Esophagus squamous epithelium (tissue), 5 donors: ENCODE measurements around the gene KIF26A. TPM values are rescaled to one million over a fixed set of nuclear protein-coding genes. Genes with fewer than 3 reads are reported as not detected.

Experiments
- DNase-seq: peaks from one replicate; lab custom pipeline; 2025; lab: John Stamatoyannopoulos, UW
- H3K27ac ChIP-seq, 4 donors: fragments of 200-600 bp; sonication (generic); one replicate each; pipeline ENCODE4 v1.5.1; 2016 to 2019; ENCODE audit warnings: mild to moderate bottlenecking in 1 of 4
- H3K27me3 ChIP-seq, 4 donors: fragments of 200-600 bp; sonication (generic); 1 replicate in 3 of 4; 2 replicates in 1 of 4; pipeline versions ENCODE4 v1.5.1 to v1.6.0; 2017 to 2021; ENCODE audit warnings: antibody characterized with exemption in 1 of 4
- H3K36me3 ChIP-seq, 3 donors: fragments of 200-600 bp; sonication (generic); one replicate each; pipeline ENCODE4 v1.5.1; 2016 to 2019
- H3K4me1 ChIP-seq, 3 donors: fragments of 200-600 bp; sonication (generic); one replicate each; pipeline ENCODE4 v1.5.1; 2017 to 2019
- H3K4me3 ChIP-seq, 4 donors: fragments of 200-600 bp; sonication (generic); 1 replicate in 3 of 4; 2 replicates in 1 of 4; pipeline ENCODE4 v1.5.1; 2016 to 2019; ENCODE audit warnings: mild to moderate bottlenecking in 2 of 4, moderate library complexity in 1 of 4
- H3K9me3 ChIP-seq, 3 donors: fragments of 200-600 bp; sonication (generic); one replicate each; pipeline ENCODE4 v1.5.1; 2016 to 2019
- CTCF ChIP-seq, 6 experiments: fragments of 450-650 bp in 4 of 6; fragments of 200-600 bp in 2 of 6; sonication (generic) in 2 of 6; IDR thresholded peaks; one replicate each; pipeline ENCODE4 v1.5.1; 2016 to 2019; ENCODE audit warnings: antibody characterized with exemption in 6 of 6, mild to moderate bottlenecking in 4 of 6, moderate library complexity in 4 of 6
- POLR2A ChIP-seq, 4 donors: fragments of 450-650 bp; IDR thresholded peaks; one replicate each; pipeline ENCODE4 v1.6.1; 2017; ENCODE audit warnings: antibody characterized with exemption in 4 of 4, mild to moderate bottlenecking in 4 of 4, moderate library complexity in 3 of 4
- WGBS, 2 donors: methylation state at CpG; one replicate each; pipeline ENCODE4 v1.1.5; 2018; 5-methylcytosine and 5-hydroxymethylcytosine counted together
- intact Hi-C: fragments of 100-400 bp; cut with DNase I; formaldehyde crosslinking; loops from one replicate; pipeline ENCODE4 v1.15.0; 2022
- total RNA-seq, 4 donors: library from RNA; depleted of rRNA; stranded (reverse); fragments of >200 nt; gene quantifications; one replicate each; pipeline ENCODE4 v1.1.0, GENCODE V29; 2016
- donor health status: DM: yes; HTN: yes; CAD: no.

KIF26A gene
- total RNA-seq, 4 donors from 2014 or later, result 0.80 to 2.7 (median 0.96) TPM

GRCh38 chr14:104215706-104216334 is 77.4 kb downstream of the KIF26A start:
- intact Hi-C loops, result no loop called here
- peaks cover 0 to 40% (median 0%) of the 10 kb centered on the region in 4 donors for H3K27me3 ChIP-seq
- TF ChIP-seq CTCF (IDR thresholded peaks at IDR 0.05), result no peak
- TF ChIP-seq POLR2A (IDR thresholded peaks at IDR 0.05), result no peak
- H3K4me1 ChIP-seq, result no peaks in the 10 kb centered on the region
- H3K9me3 ChIP-seq, result no peaks in the 10 kb centered on the region
- H3K27ac ChIP-seq, result no peak overlapping the region
- H3K4me3 ChIP-seq, result no peak overlapping the region
- no peak for DNase-seq
- WGBS, 2 donors, result 66 to 73% methylated on average over 6 of the region's 21 CpGs
- H3K36me3 ChIP-seq, result no peaks in the 10 kb centered on the region

- Histone ChIP-seq H3K4me3 (no peak overlapping the region), H3K4me1 (no peaks in the 10 kb centered on the region), H3K27me3 (peaks cover 0 to 41% (median 0%) of the 10 kb centered on the region in 4 donors), H3K36me3 (no peaks in the 10 kb centered on the region), H3K9me3 (no peaks in the 10 kb centered on the region), H3K27ac (no peak overlapping the region)
- intact Hi-C loops, result no loop called here
- WGBS, 2 donors, result 48 to 55% methylated on average over 6 to 12 of the region's 14 CpGs
- TF ChIP-seq CTCF (IDR thresholded peaks at IDR 0.05) (no peak), POLR2A (IDR thresholded peaks at IDR 0.05) (no peak)
- no peak for DNase-seq
Observed at GRCh38 chr14:104216457-104216856, 78.1 kb downstream of the KIF26A start.

- no peak overlapping the region for H3K27ac ChIP-seq
- intact Hi-C loops, result no loop called here
- peaks cover 0 to 42% (median 0%) of the 10 kb centered on the region in 4 donors for H3K27me3 ChIP-seq
- WGBS, 2 donors, result 42 to 69% methylated on average over 2 to 6 of the region's 21 CpGs
- TF ChIP-seq CTCF (IDR thresholded peaks at IDR 0.05) (no peak), POLR2A (IDR thresholded peaks at IDR 0.05) (no peak)
- no peak overlapping the region for H3K4me3 ChIP-seq
- H3K9me3 ChIP-seq, result no peaks in the 10 kb centered on the region
- DNase-seq, result no peak
- H3K4me1 ChIP-seq, result no peaks in the 10 kb centered on the region
- H3K36me3 ChIP-seq, result no peaks in the 10 kb centered on the region
Observed at GRCh38 chr14:104217486-104218360, 79.3 kb downstream of the KIF26A start.

- H3K9me3 ChIP-seq, result no peaks in the 10 kb centered on the region
- intact Hi-C loops, result no loop called here
- peaks cover 0 to 7% (median 0%) of the 10 kb centered on the region in 3 donors for H3K4me1 ChIP-seq
- no peak for DNase-seq
- 40 to 76% methylated on average over 1 to 5 of the region's 22 CpGs for WGBS, 2 donors
- H3K27me3 ChIP-seq, result peaks cover 0 to 44% (median 0%) of the 10 kb centered on the region in 4 donors
- no peak overlapping the region for H3K27ac ChIP-seq
- H3K36me3 ChIP-seq, result no peaks in the 10 kb centered on the region
- no peak overlapping the region for H3K4me3 ChIP-seq
- no peak for TF ChIP-seq CTCF (IDR thresholded peaks at IDR 0.05)
- TF ChIP-seq POLR2A (IDR thresholded peaks at IDR 0.05), result no peak
Observed at GRCh38 chr14:104218361-104219180, 80.2 kb downstream of the KIF26A start.
